Activated CD4-positive, alpha-beta T cell treated with anti-CD3 and anti-CD28 coated beads, Interleukin-2, Interleukin-6, amounts not matched to agents 100 ng/mL and 50 ng/mL, durations not matched to agents 16 hours and 8 hours (primary cell): Measurements from ENCODE around the gene MAST4.

Source experiments
- DNase-seq: peaks from one replicate; pipeline ENCODE4 v3.0.0-alpha.2; 2020

The MAST4 gene

GRCh38 chr5:66882606-66883227, 286.5 kb downstream of the MAST4 start:
- DNase-seq, result peak; percentile 82

GRCh38 chr5:66884564-66885243, 288.5 kb downstream of the MAST4 start:
- no peak for DNase-seq

- DNase-seq, result no peak
These were observed 290.7 kb downstream of the MAST4 start for GRCh38 chr5:66886941-66887340.

- DNase-seq, result no peak
These were observed 292.4 kb downstream of the MAST4 start for GRCh38 chr5:66888613-66889012.

- no peak for DNase-seq
These were observed 292.9 kb downstream of the MAST4 start for GRCh38 chr5:66889056-66889455.

- no peak for DNase-seq
These were observed 293.3 kb downstream of the MAST4 start for GRCh38 chr5:66889524-66889923.

GRCh38 chr5:66891184-66891925, 295.2 kb downstream of the MAST4 start:
- no peak for DNase-seq

GRCh38 chr5:66892716-66893115, 296.5 kb downstream of the MAST4 start:
- DNase-seq, result peak; percentile 54

- DNase-seq, result no peak
These were observed 298.5 kb downstream of the MAST4 start for GRCh38 chr5:66894480-66895240.

- DNase-seq, result peak; percentile 24
These were observed 300.0 kb downstream of the MAST4 start for GRCh38 chr5:66896171-66896570.

GRCh38 chr5:66897356-66897755, 301.2 kb downstream of the MAST4 start:
- no peak for DNase-seq

GRCh38 chr5:66898241-66898995, 302.2 kb downstream of the MAST4 start:
- DNase-seq, result no peak

GRCh38 chr5:66903218-66903617, 307.0 kb downstream of the MAST4 start:
- DNase-seq, result no peak

GRCh38 chr5:66903709-66904108, 307.5 kb downstream of the MAST4 start:
- DNase-seq, result no peak

GRCh38 chr5:66904189-66904588, 308.0 kb downstream of the MAST4 start:
- no peak for DNase-seq

- DNase-seq, result no peak
These were observed 309.8 kb downstream of the MAST4 start for GRCh38 chr5:66906021-66906420.

- no peak for DNase-seq
These were observed 312.0 kb downstream of the MAST4 start for GRCh38 chr5:66908230-66908629.

GRCh38 chr5:66909364-66909763, 313.2 kb downstream of the MAST4 start:
- DNase-seq, result no peak

- DNase-seq, result no peak
These were observed 316.6 kb downstream of the MAST4 start for GRCh38 chr5:66912787-66913186.

- no peak for DNase-seq
These were observed 319.3 kb downstream of the MAST4 start for GRCh38 chr5:66915531-66915930.

- no peak for DNase-seq
These were observed 326.7 kb downstream of the MAST4 start for GRCh38 chr5:66922881-66923280.

- no peak for DNase-seq
These were observed 327.3 kb downstream of the MAST4 start for GRCh38 chr5:66923457-66923856.

- DNase-seq, result no peak
These were observed 327.7 kb downstream of the MAST4 start for GRCh38 chr5:66923922-66924321.
